Tibial nerve (tissue), 4 donors: ENCODE measurements around the gene KPTN. TPM values are rescaled to one million over a fixed set of nuclear protein-coding genes. Genes with fewer than 3 reads are reported as not detected.
A peak's percentile ranks its signal among the peaks of the same experiment; 100 is the strongest.

Experiments used
- DNase-seq, 2 donors: peaks; one replicate each; pipeline ENCODE4 v3.0.0-alpha.2; 2019; ENCODE audit warnings: low spot score in 2 of 2
- H3K27ac ChIP-seq, 4 donors: fragments of 200-600 bp; sonication (generic) in 3 of 4; one replicate each; pipeline ENCODE4 v1.5.1; 2017 to 2019; ENCODE audit warnings: mild to moderate bottlenecking in 1 of 4
- H3K27me3 ChIP-seq, 2 donors: fragments of 200-600 bp; sonication (generic) in 1 of 2; one replicate each; pipeline versions ENCODE4 v1.5.1 to v1.6.0; 2017 to 2019
- H3K36me3 ChIP-seq, 3 donors: fragments of 200-600 bp; sonication (generic); one replicate each; pipeline ENCODE4 v1.5.1; 2018 to 2019
- H3K4me1 ChIP-seq, 4 donors: fragments of 200-600 bp; sonication (generic) in 3 of 4; one replicate each; pipeline ENCODE4 v1.5.1; 2017 to 2019
- H3K4me3 ChIP-seq, 4 donors: fragments of 200-600 bp; sonication (generic) in 3 of 4; one replicate each; pipeline ENCODE4 v1.5.1; 2017 to 2019; ENCODE audit warnings: mild to moderate bottlenecking in 1 of 4, moderate library complexity in 1 of 4
- H3K9me3 ChIP-seq, 4 donors: fragments of 200-600 bp; sonication (generic) in 3 of 4; one replicate each; pipeline ENCODE4 v1.5.1; 2017 to 2019
- CTCF ChIP-seq, 5 experiments: fragments of 200-600 bp in 3 of 5; fragments of 450-650 bp in 2 of 5; sonication (generic) in 3 of 5; IDR thresholded peaks; one replicate each; pipeline ENCODE4 v1.5.1; 2016 to 2019; ENCODE audit warnings: antibody characterized with exemption in 5 of 5, mild to moderate bottlenecking in 3 of 5, moderate library complexity in 2 of 5
- EP300 ChIP-seq, 2 donors: sonication (generic); formaldehyde crosslinking; IDR thresholded peaks; one replicate each; pipeline ENCODE4 v1.6.1; 2017; ENCODE audit warnings: antibody characterized with exemption in 2 of 2, mild to moderate bottlenecking in 1 of 2
- POLR2A ChIP-seq, 2 donors: fragments of 450-650 bp; IDR thresholded peaks; one replicate each; pipeline ENCODE4 v1.6.1; 2017; ENCODE audit warnings: antibody characterized with exemption in 2 of 2, mild to moderate bottlenecking in 2 of 2, moderate library complexity in 2 of 2
- WGBS, 2 donors: methylation state at CpG; one replicate each; pipeline ENCODE4 v1.1.5; 2018; 5-methylcytosine and 5-hydroxymethylcytosine counted together
- total RNA-seq, 4 donors: library from RNA; depleted of rRNA; stranded (reverse); fragments of >200 nt; gene quantifications; one replicate each; pipeline ENCODE4 v1.1.0, GENCODE V29; 2016

KPTN gene
- total RNA-seq, 4 donors from 2014 or later: 3.1 to 10.8 (median 8.2) TPM

DNA sequence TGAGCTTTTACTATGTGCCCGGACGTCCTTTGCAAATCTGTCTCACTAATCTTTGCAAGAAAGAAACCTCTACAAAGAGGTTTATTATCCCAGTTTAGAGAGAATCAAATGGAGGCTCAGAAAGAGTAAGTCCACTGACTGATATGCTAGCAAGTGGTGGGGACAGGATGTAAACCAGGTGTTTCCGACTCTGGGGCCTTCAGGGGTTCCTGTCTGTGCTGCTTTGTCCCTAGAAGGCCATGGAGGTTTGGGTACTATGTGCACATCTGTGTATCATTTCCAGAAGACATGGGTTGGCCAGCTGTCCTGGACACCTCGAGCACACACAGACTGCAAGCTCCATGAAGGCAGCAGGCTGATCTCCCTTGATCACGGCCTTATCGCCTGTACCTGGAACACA, 1.2 kb upstream of the KPTN start:
- WGBS, 2 donors: 77 to 82% methylated on average over 6 of the region's 6 CpGs

GRCh38 chr19:47483200-47483599, 819 bp downstream of the KPTN start:
- TF ChIP-seq EP300 (IDR thresholded peaks at IDR 0.05): no peak
- no peak for TF ChIP-seq CTCF (IDR thresholded peaks at IDR 0.05)
- no peak for TF ChIP-seq POLR2A (IDR thresholded peaks at IDR 0.05)
- H3K4me1 ChIP-seq: peaks cover 0 to 31% (median 0%) of the 10 kb centered on the region in 4 donors
- no peak overlapping the region for H3K27ac ChIP-seq
- 83 to 87% methylated on average over 15 of the region's 15 CpGs for WGBS, 2 donors
- DNase-seq: no peak
- peaks cover 0 to 11% of the 10 kb centered on the region in 2 donors for H3K27me3 ChIP-seq
- peak overlapping the region in 2 of 4 donors; percentile 64 to 75 for H3K4me3 ChIP-seq
- H3K36me3 ChIP-seq: peaks cover 0 to 24% (median 0%) of the 10 kb centered on the region in 3 donors
- no peaks in the 10 kb centered on the region for H3K9me3 ChIP-seq

More for the DNA sequence above, 1.2 kb upstream of the KPTN start:
- Histone ChIP-seq H3K9me3 (no peaks in the 10 kb centered on the region), H3K4me3 (no peak overlapping the region), H3K36me3 (peaks cover 0 to 44% (median 0%) of the 10 kb centered on the region in 3 donors), H3K4me1 (peaks cover 0 to 27% (median 0%) of the 10 kb centered on the region in 4 donors), H3K27me3 (no peaks in the 10 kb centered on the region), H3K27ac (no peak overlapping the region)
- DNase-seq: no peak
- TF ChIP-seq POLR2A (IDR thresholded peaks at IDR 0.05) (no peak), EP300 (IDR thresholded peaks at IDR 0.05) (no peak), CTCF (IDR thresholded peaks at IDR 0.05) (no peak)

DNA sequence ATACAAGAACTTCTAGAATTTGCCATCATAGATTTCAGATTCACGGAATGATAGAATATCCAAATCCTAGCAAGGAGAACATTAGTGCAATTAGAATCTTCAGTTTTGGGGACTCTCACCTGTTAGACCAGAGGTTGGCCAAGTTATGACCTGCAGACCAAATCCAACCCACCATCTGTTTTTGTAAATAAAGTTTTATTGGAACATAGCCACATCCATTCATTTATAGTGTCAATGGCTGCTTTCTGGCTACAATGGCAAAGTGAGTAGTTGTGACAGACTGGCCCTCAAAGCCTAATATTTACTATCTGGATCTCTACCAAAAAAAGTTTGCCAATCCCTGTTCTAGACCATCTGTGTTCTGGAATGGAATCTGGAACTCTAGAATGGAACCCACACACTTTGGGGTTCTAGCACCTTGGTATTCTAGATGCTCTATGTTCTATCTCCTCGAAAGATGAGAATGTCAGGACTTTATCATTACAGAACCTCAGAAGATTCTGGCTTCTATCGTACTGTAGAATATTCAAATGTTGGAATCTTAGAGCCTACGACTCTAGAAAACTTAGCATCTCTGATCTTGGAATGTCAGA, 2.5 kb downstream of the KPTN start:
- peaks cover 0 to 31% (median 0%) of the 10 kb centered on the region in 4 donors for H3K4me1 ChIP-seq
- DNase-seq: no peak
- no peak overlapping the region for H3K27ac ChIP-seq
- TF ChIP-seq EP300 (IDR thresholded peaks at IDR 0.05) (no peak), POLR2A (IDR thresholded peaks at IDR 0.05) (no peak), CTCF (IDR thresholded peaks at IDR 0.05) (no peak)
- no peaks in the 10 kb centered on the region for H3K9me3 ChIP-seq
- H3K27me3 ChIP-seq: peaks cover 0 to 11% of the 10 kb centered on the region in 2 donors
- H3K4me3 ChIP-seq: no peak overlapping the region
- WGBS, 2 donors: 93 to 95% methylated on average over 4 of the region's 4 CpGs
- peaks cover 0 to 14% (median 0%) of the 10 kb centered on the region in 3 donors for H3K36me3 ChIP-seq

- Histone ChIP-seq H3K36me3 (peaks cover 0 to 15% (median 0%) of the 10 kb centered on the region in 3 donors), H3K27ac (no peak overlapping the region), H3K4me1 (peaks cover 0 to 31% (median 0%) of the 10 kb centered on the region in 4 donors), H3K9me3 (no peaks in the 10 kb centered on the region), H3K4me3 (no peak overlapping the region), H3K27me3 (peaks cover 0 to 11% of the 10 kb centered on the region in 2 donors)
- 81 to 87% methylated on average over 16 of the region's 16 CpGs for WGBS, 2 donors
- DNase-seq: no peak
- TF ChIP-seq POLR2A (IDR thresholded peaks at IDR 0.05): no peak
- no peak for TF ChIP-seq CTCF (IDR thresholded peaks at IDR 0.05)
- TF ChIP-seq EP300 (IDR thresholded peaks at IDR 0.05): no peak
These were observed 3.4 kb downstream of the KPTN start for GRCh38 chr19:47480658-47481057.

DNA sequence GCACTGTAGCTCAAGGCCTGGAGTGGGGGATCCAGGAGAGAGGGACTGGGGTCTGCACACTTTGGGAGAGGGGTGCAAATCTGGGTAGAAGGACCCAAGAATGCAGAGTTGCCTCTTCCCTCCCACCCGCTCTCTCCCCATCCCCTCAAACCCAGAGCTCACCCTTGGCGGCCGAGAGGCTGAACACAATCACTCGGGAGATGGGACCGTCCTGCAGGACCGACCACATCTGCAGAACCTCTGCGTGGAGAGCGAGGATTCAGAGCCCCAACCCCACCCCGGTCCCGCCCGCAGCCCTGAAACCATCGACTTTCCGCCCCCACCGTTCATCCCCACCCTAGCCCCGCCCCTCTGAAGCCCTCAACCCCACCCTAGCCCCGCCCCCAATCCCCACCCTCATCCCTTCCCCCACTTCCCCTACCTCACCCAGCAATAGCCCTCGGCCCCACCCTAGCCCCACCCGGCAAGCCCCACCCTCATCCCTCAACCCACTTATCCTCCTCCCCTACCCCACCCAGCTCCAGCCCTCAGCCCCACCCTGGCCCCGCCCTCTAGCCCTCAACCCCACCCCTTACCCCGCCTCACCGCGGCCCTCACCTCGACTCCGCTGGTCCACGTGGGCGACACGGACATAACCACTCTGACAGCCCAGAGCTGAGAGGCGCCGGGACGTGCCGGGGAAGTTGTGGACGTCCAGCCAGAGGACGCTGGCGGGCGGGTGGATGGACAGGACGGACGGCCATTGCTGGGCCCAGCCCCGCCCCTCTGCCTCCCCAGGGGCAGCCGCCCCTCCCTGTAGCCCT, 4.1 kb downstream of the KPTN start:
- peaks cover 0 to 27% (median 0%) of the 10 kb centered on the region in 4 donors for H3K4me1 ChIP-seq
- H3K27me3 ChIP-seq: peaks cover 0 to 11% of the 10 kb centered on the region in 2 donors
- no peak for TF ChIP-seq CTCF (IDR thresholded peaks at IDR 0.05)
- TF ChIP-seq POLR2A (IDR thresholded peaks at IDR 0.05): no peak
- no peak for TF ChIP-seq EP300 (IDR thresholded peaks at IDR 0.05)
- no peaks in the 10 kb centered on the region for H3K9me3 ChIP-seq
- H3K27ac ChIP-seq: no peak overlapping the region
- WGBS, 2 donors: 13 to 19% methylated on average over 28 to 34 of the region's 39 CpGs
- peaks cover 0 to 21% (median 0%) of the 10 kb centered on the region in 3 donors for H3K36me3 ChIP-seq
- peak overlapping the region in 1 of 4 donors; percentile 22 for H3K4me3 ChIP-seq
- DNase-seq: no peak
